Fibroblast of gingiva (primary cell): ENCODE results near the gene CLMN.
"Not testable (repeated sequence)": the region's sequence is repeated elsewhere in the genome, so short reads cannot be mapped to it uniquely, and the experiment has no call there.

Experiments
- DNase-seq: peaks from one replicate; pipeline ENCODE4 v3.0.0-alpha.2; 2011; ENCODE audit warnings: low read depth

Gene CLMN

DNA sequence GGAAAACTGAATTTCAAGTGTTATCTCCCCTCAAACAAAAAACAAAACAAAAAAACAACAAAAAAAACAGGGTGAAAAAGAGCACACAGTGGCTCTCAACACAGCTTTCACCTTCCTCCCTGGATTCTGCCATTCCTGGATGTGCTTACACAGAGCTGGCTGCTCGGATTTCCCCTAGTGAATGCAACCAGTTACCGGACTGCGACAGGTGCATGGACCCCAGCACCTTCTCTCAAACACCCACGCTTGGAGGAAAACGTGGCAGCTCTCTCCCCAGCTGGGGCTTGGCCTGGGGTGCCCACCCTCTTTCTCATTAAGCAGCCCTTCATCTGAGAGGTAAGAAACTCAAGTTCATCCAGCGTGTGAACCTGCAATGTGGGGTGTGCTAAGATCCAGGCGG is 128.9 kb downstream of the CLMN start:
- no peak for DNase-seq

- DNase-seq, result no peak
These were observed 129.3 kb downstream of the CLMN start for GRCh38 chr14:95190346-95190840.

DNA sequence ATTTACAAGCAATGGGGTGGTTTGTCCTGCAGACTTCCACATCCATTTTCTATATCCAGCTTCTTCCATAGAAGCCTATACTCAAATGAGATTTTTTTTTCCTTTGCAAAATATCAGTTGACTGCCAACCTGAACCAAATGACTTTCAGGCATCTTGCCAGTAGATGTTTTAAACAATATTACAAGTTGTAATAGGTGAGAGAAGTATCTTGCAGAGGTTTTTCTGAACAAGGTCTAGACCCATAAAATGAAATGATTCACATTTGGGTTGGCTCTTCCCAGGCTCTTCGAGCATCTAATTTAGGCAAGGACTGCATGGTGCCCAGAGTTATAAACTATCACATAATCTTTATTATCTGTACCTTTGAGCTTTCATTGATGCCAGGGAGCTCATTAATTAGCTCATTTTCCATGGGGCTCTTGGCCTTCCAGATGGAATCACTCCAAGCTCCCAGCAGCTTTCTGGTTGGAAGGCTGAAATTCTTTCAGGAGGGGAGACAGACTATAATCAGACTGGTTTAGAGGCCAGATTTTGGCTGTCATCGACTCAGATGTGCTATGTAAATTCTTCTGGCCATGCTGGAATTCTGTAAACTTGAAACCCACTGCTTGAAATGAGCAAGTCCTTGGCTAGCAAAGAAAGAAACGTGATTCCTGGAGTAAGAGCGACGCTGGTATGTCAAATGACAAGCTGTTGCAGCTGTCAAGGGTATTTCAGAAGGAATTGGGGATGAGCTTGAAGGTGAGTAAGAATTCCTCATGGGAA is 130.2 kb downstream of the CLMN start:
- no peak for DNase-seq

GRCh38 chr14:95188380-95188779 is 131.3 kb downstream of the CLMN start:
- DNase-seq, result no peak

GRCh38 chr14:95185767-95186392 is 133.8 kb downstream of the CLMN start:
- DNase-seq, result no peak

GRCh38 chr14:95185033-95185766 is 134.5 kb downstream of the CLMN start:
- peak; percentile 29 for DNase-seq

DNA sequence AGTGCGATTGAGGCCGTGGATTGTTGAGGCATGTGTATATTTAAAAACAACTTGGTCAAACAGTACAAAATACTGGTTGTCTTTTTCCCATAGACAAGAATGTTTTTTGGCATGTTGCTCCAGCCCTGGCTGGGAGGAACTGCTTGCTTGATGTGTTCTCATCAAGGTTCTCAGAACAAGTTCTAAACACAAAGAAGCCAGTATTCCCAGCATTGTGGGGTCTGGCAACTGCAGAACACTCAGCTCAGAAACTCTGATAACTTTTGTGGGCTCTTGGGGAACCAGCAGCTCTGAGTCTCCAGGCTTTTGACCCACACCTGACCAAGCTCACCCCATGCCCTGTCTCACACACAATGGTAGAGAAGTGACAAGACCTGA is 135.3 kb downstream of the CLMN start:
- DNase-seq, result no peak

GRCh38 chr14:95183532-95184412 is 135.9 kb downstream of the CLMN start:
- no peak for DNase-seq

GRCh38 chr14:95183082-95183481 is 136.6 kb downstream of the CLMN start:
- DNase-seq, result no peak

DNA sequence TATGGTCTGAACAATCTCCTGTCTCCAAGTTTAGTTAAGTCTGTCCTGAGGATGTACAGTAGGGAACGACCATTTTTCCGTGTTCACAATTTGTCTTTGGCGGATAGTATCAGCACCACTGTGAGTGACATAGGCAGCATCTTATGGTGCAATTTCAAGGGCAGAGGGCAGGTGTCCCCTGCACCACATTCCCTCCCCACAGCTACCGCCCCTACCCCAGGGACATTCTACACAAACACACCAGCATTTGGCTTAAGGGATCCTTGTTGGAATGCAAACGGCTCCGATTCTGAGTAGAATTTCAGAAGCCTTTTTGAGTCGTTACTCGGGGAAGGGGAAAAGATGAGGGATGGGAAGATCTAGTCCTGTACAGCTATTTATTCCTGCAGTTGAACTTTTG is 137.3 kb downstream of the CLMN start:
- DNase-seq, result no peak

- DNase-seq, result no peak
These were observed 138.6 kb downstream of the CLMN start for GRCh38 chr14:95180966-95181741.

DNA sequence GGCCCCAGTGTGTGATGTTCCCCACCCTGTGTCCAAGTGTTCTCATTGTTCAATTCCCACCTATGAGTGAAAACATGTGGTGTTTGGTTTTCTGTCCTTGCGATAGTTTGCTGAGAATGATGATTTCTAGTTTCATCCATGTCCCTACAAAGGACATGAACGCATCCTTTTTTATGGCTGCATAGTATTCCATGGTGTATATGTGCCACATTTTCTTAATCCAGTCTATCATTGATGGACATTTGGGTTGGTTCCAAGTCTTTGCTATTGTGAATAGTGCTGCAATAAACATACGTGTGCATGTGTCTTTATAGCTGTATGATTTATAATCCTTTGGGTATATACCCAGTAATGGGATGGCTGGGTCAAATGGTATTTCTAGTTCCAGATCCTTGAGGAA is 144.0 kb downstream of the CLMN start:
- not testable (repeated sequence) for DNase-seq

DNA sequence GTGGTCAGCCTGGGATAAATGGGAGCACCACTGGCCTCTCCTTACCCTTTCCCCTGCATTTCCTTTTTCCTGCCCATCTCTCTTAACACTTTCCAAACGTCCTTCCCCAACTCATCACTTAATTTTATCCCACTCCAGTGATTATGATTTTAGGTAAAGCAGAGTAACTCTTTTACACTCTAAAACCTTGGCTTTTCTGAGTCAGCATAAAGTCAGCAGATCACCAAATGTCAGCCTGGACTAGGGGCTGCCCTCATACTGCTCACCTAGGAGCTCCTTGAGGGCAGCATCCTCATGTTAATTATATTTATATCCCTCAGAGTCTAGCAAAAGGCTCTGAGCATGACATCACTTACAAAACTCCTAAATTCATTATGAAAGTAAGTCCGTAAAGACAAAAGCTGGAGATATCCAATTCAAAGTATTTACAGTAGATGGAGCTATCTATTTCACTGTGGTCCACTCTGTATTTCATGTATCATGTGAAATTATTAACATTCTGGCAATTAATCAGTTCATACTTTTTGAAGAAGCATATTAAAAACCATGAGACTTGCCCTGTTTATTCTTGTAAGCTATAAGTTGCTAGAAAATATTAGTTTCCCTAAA is 145.4 kb downstream of the CLMN start:
- no peak for DNase-seq

GRCh38 chr14:95173518-95173917 is 146.2 kb downstream of the CLMN start:
- no peak for DNase-seq

- DNase-seq, result no peak
These were observed 152.5 kb downstream of the CLMN start for GRCh38 chr14:95167177-95167576.

GRCh38 chr14:95165517-95165916 is 154.2 kb downstream of the CLMN start:
- no peak for DNase-seq

GRCh38 chr14:95164506-95164905 is 155.2 kb downstream of the CLMN start:
- DNase-seq, result no peak

GRCh38 chr14:95163666-95164065 is 156.0 kb downstream of the CLMN start:
- no peak for DNase-seq

DNA sequence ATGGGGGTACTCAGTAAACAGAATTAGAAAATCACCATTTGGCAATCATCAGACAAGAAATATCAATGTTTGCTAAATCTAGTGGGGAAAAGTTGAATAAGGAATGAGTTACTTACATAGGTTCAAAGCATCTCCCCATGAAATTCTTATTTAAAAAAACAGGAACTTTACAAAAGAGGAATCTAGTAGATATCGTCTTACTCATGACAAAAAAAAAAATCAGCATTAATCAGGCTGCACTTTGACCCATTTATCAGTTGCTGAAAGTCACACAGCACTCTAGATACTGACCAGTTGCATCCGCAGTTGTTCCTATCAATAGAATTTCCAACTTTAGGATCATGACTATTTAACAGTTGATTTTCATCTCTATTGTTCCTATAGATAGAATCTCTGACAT is 156.6 kb downstream of the CLMN start:
- no peak for DNase-seq

DNA sequence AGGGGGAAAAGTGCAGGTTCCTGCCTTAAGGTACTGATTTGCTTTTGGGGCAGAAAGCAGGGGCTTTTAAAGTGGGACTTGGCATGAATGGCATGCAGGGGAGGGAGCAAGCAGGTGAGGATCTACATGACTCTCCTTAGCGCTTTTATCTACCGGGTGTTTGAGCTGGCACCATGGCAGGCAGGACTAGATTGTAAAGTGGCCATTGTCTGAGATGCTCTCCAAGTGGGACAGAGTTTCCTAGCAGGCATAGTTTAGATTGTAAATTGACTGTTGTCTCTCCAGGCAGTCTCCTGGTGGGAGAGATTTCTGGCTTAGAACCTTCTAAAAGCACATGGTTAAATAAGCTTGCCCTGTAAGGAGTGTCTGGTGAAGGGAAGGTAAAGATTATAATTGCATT is 157.1 kb downstream of the CLMN start:
- no peak for DNase-seq
